ENCODE data around the gene EVL. TPM values are rescaled to one million over a fixed set of nuclear protein-coding genes. Genes with fewer than 3 reads are reported as not detected.

The EVL gene
- total RNA-seq, 1 donor from 2014 or later, result 6.1 TPM

GRCh38 chr14:100034961-100035500, 30.2 kb upstream of the EVL start:
- Histone ChIP-seq H3K4me3 (ENCODE audit: low read depth, low read length) (no peak overlapping the region), H3K36me3 (ENCODE audit: control insufficient read depth, insufficient read depth, low read length) (no peaks in the 10 kb centered on the region), H3K27me3 (ENCODE audit: control insufficient read depth, insufficient read depth, low read length) (no peaks in the 10 kb centered on the region)
- FAIRE-seq, result no peak
- TF ChIP-seq CTCF (IDR thresholded peaks at IDR 0.05; ENCODE audit: insufficient read depth, low read length, severe bottlenecking), result no peak
- no peak for DNase-seq (ENCODE audit: low read depth)

GRCh38 chr14:100035700-100036099, 29.5 kb upstream of the EVL start:
- Histone ChIP-seq H3K27me3 (ENCODE audit: control insufficient read depth, insufficient read depth, low read length) (no peaks in the 10 kb centered on the region), H3K4me3 (ENCODE audit: low read depth, low read length) (no peak overlapping the region), H3K36me3 (ENCODE audit: control insufficient read depth, insufficient read depth, low read length) (no peaks in the 10 kb centered on the region)
- TF ChIP-seq CTCF (IDR thresholded peaks at IDR 0.05; ENCODE audit: insufficient read depth, low read length, severe bottlenecking), result no peak
- FAIRE-seq (no peak), DNase-seq (ENCODE audit: low read depth) (no peak)

- H3K36me3 ChIP-seq (ENCODE audit: control insufficient read depth, insufficient read depth, low read length), result no peaks in the 10 kb centered on the region
- FAIRE-seq, result no peak
- peak; percentile 64 for DNase-seq (ENCODE audit: low read depth)
- no peak overlapping the region for H3K4me3 ChIP-seq (ENCODE audit: low read depth, low read length)
- no peaks in the 10 kb centered on the region for H3K27me3 ChIP-seq (ENCODE audit: control insufficient read depth, insufficient read depth, low read length)
- no peak for TF ChIP-seq CTCF (IDR thresholded peaks at IDR 0.05; ENCODE audit: insufficient read depth, low read length, severe bottlenecking)
Observed at GRCh38 chr14:100037353-100037752, 27.9 kb upstream of the EVL start.

- Histone ChIP-seq H3K36me3 (ENCODE audit: control insufficient read depth, insufficient read depth, low read length) (no peaks in the 10 kb centered on the region), H3K4me3 (ENCODE audit: low read depth, low read length) (no peak overlapping the region), H3K27me3 (ENCODE audit: control insufficient read depth, insufficient read depth, low read length) (no peaks in the 10 kb centered on the region)
- no peak for TF ChIP-seq CTCF (IDR thresholded peaks at IDR 0.05; ENCODE audit: insufficient read depth, low read length, severe bottlenecking)
- FAIRE-seq (no peak), DNase-seq (ENCODE audit: low read depth) (no peak)
Observed at GRCh38 chr14:100038065-100038464, 27.2 kb upstream of the EVL start.

- DNase-seq (ENCODE audit: low read depth), result no peak
- TF ChIP-seq CTCF (IDR thresholded peaks at IDR 0.05; ENCODE audit: insufficient read depth, low read length, severe bottlenecking), result no peak
- Histone ChIP-seq H3K27me3 (ENCODE audit: control insufficient read depth, insufficient read depth, low read length) (no peaks in the 10 kb centered on the region), H3K4me3 (ENCODE audit: low read depth, low read length) (no peak overlapping the region), H3K36me3 (ENCODE audit: control insufficient read depth, insufficient read depth, low read length) (no peaks in the 10 kb centered on the region)
- no peak for FAIRE-seq
Observed at GRCh38 chr14:100039903-100040302, 25.3 kb upstream of the EVL start.

GRCh38 chr14:100041271-100041670, 24.0 kb upstream of the EVL start:
- FAIRE-seq, result no peak
- Histone ChIP-seq H3K27me3 (ENCODE audit: control insufficient read depth, insufficient read depth, low read length) (no peaks in the 10 kb centered on the region), H3K4me3 (ENCODE audit: low read depth, low read length) (no peak overlapping the region), H3K36me3 (ENCODE audit: control insufficient read depth, insufficient read depth, low read length) (no peaks in the 10 kb centered on the region)
- DNase-seq (ENCODE audit: low read depth), result no peak
- no peak for TF ChIP-seq CTCF (IDR thresholded peaks at IDR 0.05; ENCODE audit: insufficient read depth, low read length, severe bottlenecking)
